WTC11 (cell line): Measurements from ENCODE around the gene SERPINB5. TPM values are rescaled to one million over a fixed set of nuclear protein-coding genes. Genes with fewer than 3 reads are reported as not detected.

Source experiments
- ATAC-seq: fragments of 200-7000 bp; cut with Tn5 transposase; 2 replicates; pipeline ENCODE4 v1.10.0; 2021; ENCODE audit warnings: mild to moderate bottlenecking, moderate library complexity
- CTCF ChIA-PET: fragments of 300-600 bp; sonication (Branson Sonifier 250); formaldehyde crosslinking; loops from one replicate; lab custom pipeline; 2021; ENCODE audit warnings: antibody characterized with exemption; lab: Charles Lee
- POLR2A ChIA-PET: fragments of 350-600 bp; sonication (Branson Sonifier 250); formaldehyde crosslinking; loops from one replicate; lab custom pipeline; 2021; ENCODE audit warnings: antibody characterized with exemption; lab: Charles Lee
- DNase-seq: peaks from one replicate; pipeline ENCODE4 v3.0.0; 2021; ENCODE audit warnings: low spot score
- H3K27ac Mint-ChIP-seq: 2 replicates; pipeline ENCODE4 v1.8.0; 2021; ENCODE audit warnings: mixed read lengths
- H3K27me3 Mint-ChIP-seq: 2 replicates; pipeline ENCODE4 v1.8.0; 2021; ENCODE audit warnings: low read depth, mild to moderate bottlenecking, moderate library complexity, mixed read lengths
- H3K36me3 Mint-ChIP-seq: 2 replicates; pipeline ENCODE4 v1.8.0; 2021; ENCODE audit warnings: mixed read lengths
- H3K4me1 Mint-ChIP-seq: 2 replicates; pipeline ENCODE4 v1.8.0; 2022; ENCODE audit warnings: mixed read lengths
- H3K4me3 Mint-ChIP-seq: 2 replicates; pipeline ENCODE4 v1.8.0; 2021; ENCODE audit warnings: mild to moderate bottlenecking, moderate library complexity, mixed read lengths
- H3K9me3 Mint-ChIP-seq: 2 replicates; pipeline ENCODE4 v1.8.0; 2021; ENCODE audit warnings: mixed read lengths
- ATF2 ChIP-seq: sonication (generic); formaldehyde crosslinking; IDR thresholded peaks from 2 replicates; pipeline ENCODE4 v1.8.1; 2022; ENCODE audit warnings: low read depth, missing genetic modification reagents, borderline replicate concordance
- CDX4 ChIP-seq: fragments of 250-450 bp; sonication (Bioruptor Pico); IDR thresholded peaks from 2 replicates; pipeline ENCODE4 v1.9.0; 2021; ENCODE audit warnings: moderate library complexity, mild to moderate bottlenecking, inconsistent platforms, borderline replicate concordance
- E2F4 ChIP-seq: sonication (generic); formaldehyde crosslinking; IDR thresholded peaks from 2 replicates; pipeline ENCODE4 v1.8.1; 2022; ENCODE audit warnings: low read depth, mild to moderate bottlenecking, moderate library complexity, missing genetic modification reagents, borderline replicate concordance
- E2F5 ChIP-seq: sonication (generic); formaldehyde crosslinking; IDR thresholded peaks from 2 replicates; pipeline ENCODE4 v1.8.1; 2022; ENCODE audit warnings: mild to moderate bottlenecking, moderate library complexity, missing genetic modification reagents
- ELF4 ChIP-seq: sonication (generic); formaldehyde crosslinking; IDR thresholded peaks from 2 replicates; pipeline ENCODE4 v1.8.1; 2022; ENCODE audit warnings: low read depth, mild to moderate bottlenecking, moderate library complexity, missing genetic modification reagents
- IRF2 ChIP-seq: sonication (generic); formaldehyde crosslinking; IDR thresholded peaks from 2 replicates; pipeline ENCODE4 v1.8.0; 2022; ENCODE audit warnings: low read depth, missing genetic modification reagents, borderline replicate concordance
- MLX ChIP-seq: sonication (generic); formaldehyde crosslinking; IDR thresholded peaks from 2 replicates; pipeline ENCODE4 v1.8.1; 2023; ENCODE audit warnings: mild to moderate bottlenecking, missing genetic modification reagents, moderate library complexity
- NFYB ChIP-seq: sonication (generic); formaldehyde crosslinking; conservative IDR thresholded peaks from 2 replicates; pipeline ENCODE4 v1.8.0; 2022; ENCODE audit warnings: low read depth, missing genetic modification reagents
- NR2C2 ChIP-seq: sonication (generic); formaldehyde crosslinking; IDR thresholded peaks from 2 replicates; pipeline ENCODE4 v1.8.0; 2022; ENCODE audit warnings: mild to moderate bottlenecking, missing genetic modification reagents
- SMAD4 ChIP-seq: sonication (generic); formaldehyde crosslinking; IDR thresholded peaks from 2 replicates; pipeline ENCODE4 v1.8.0; 2022; ENCODE audit warnings: mild to moderate bottlenecking, missing genetic modification reagents
- TCF7 ChIP-seq: sonication (generic); formaldehyde crosslinking; IDR thresholded peaks from 2 replicates; pipeline ENCODE4 v1.8.0; 2022; ENCODE audit warnings: mild to moderate bottlenecking, low read depth, missing genetic modification reagents, moderate library complexity
- TEAD1 ChIP-seq: sonication (generic); formaldehyde crosslinking; IDR thresholded peaks from 2 replicates; pipeline ENCODE4 v1.8.0; 2022; ENCODE audit warnings: mild to moderate bottlenecking, missing genetic modification reagents
- TP53 ChIP-seq: sonication (generic); formaldehyde crosslinking; IDR thresholded peaks from 2 replicates; pipeline ENCODE4 v1.8.1; 2023; ENCODE audit warnings: mild to moderate bottlenecking, missing genetic modification reagents
- ZMAT4 ChIP-seq: fragments of 250-450 bp; sonication (Bioruptor Pico); IDR thresholded peaks from 2 replicates; pipeline ENCODE4 v1.9.0; 2021; ENCODE audit warnings: mild to moderate bottlenecking
- ZNF219 ChIP-seq: sonication (generic); formaldehyde crosslinking; IDR thresholded peaks from 2 replicates; pipeline ENCODE4 v1.8.0; 2023; ENCODE audit warnings: missing genetic modification reagents, mild to moderate bottlenecking, borderline replicate concordance
- ZNF263 ChIP-seq: sonication (generic); formaldehyde crosslinking; IDR thresholded peaks from 2 replicates; pipeline ENCODE4 v1.8.1; 2022; ENCODE audit warnings: low read depth, mild to moderate bottlenecking, moderate library complexity, missing genetic modification reagents
- ZNF396 ChIP-seq: fragments of 250-450 bp; sonication (Bioruptor Pico); IDR thresholded peaks from 2 replicates; pipeline ENCODE4 v1.8.0; 2021; ENCODE audit warnings: mild to moderate bottlenecking, moderate library complexity, borderline replicate concordance
- ZNF416 ChIP-seq: fragments of 250-450 bp; sonication (Bioruptor Pico); IDR thresholded peaks from 2 replicates; pipeline ENCODE4 v1.9.0; 2021; ENCODE audit warnings: mild to moderate bottlenecking, inconsistent platforms
- ZNF671 ChIP-seq: fragments of 250-450 bp; sonication (Bioruptor Pico); IDR thresholded peaks from 2 replicates; pipeline ENCODE4 v1.8.0; 2021; ENCODE audit warnings: mild to moderate bottlenecking
- total RNA-seq: library from RNA; stranded (reverse); gene quantifications from 3 replicates; pipeline ENCODE4 v1.2.3, GENCODE V29; 2021

Gene SERPINB5
- total RNA-seq, 1 experiment from 2014 or later = 0.17 TPM

GRCh38 chr18:63528863-63529492 lies 52.2 kb downstream of the SERPINB5 start:
- Mint-ChIP-seq H3K9me3 (no peaks in the 10 kb centered on the region), H3K4me1 (peaks cover under 1% of the 10 kb centered on the region), H3K27me3 (no peaks in the 10 kb centered on the region), H3K4me3 (no peak overlapping the region), H3K27ac (no peak overlapping the region), H3K36me3 (no peaks in the 10 kb centered on the region)
- ATAC-seq (no peak), DNase-seq (no peak)
- ChIA-PET POLR2A (no interaction called here), CTCF (no interaction called here)
- TF ChIP-seq ZNF396 = no peak
- no peak for TF ChIP-seq IRF2 (CRISPR knock-in tag)
- no peak for TF ChIP-seq ZMAT4 (CRISPR knock-in tag)
- no peak for TF ChIP-seq ZNF263
- TF ChIP-seq ELF4 (CRISPR knock-in tag) = no peak
- no peak for TF ChIP-seq NFYB (CRISPR knock-in tag)
- TF ChIP-seq E2F4 (CRISPR knock-in tag) = no peak
- no peak for TF ChIP-seq SMAD4
- no peak for TF ChIP-seq TP53
- no peak for TF ChIP-seq TEAD1
- no peak for TF ChIP-seq ZNF416 (CRISPR knock-in tag)
- no peak for TF ChIP-seq NR2C2 (CRISPR knock-in tag)
- TF ChIP-seq ZNF671 (CRISPR knock-in tag) = no peak
- TF ChIP-seq ZNF219 (CRISPR knock-in tag) = no peak

GRCh38 chr18:63532471-63532870 lies 55.7 kb downstream of the SERPINB5 start:
- TF ChIP-seq CDX4 (CRISPR knock-in tag) = no peak
- TF ChIP-seq MLX (CRISPR knock-in tag) = no peak
- no peak for TF ChIP-seq E2F5 (CRISPR knock-in tag)
- TF ChIP-seq ATF2 = no peak
- TF ChIP-seq TCF7 (CRISPR knock-in tag) = no peak
- TF ChIP-seq, all 79 proteins: peak for 0
- H3K36me3 Mint-ChIP-seq = no peaks in the 10 kb centered on the region; the same call in 1 of the 2 replicates
- peaks cover 5% of the 10 kb centered on the region; the same call in 1 of the 2 replicates for H3K9me3 Mint-ChIP-seq
- H3K27ac Mint-ChIP-seq = no peak overlapping the region
- ChIA-PET CTCF (no interaction called here), POLR2A (no interaction called here)
- no peaks in the 10 kb centered on the region for H3K27me3 Mint-ChIP-seq
- no peaks in the 10 kb centered on the region for H3K4me1 Mint-ChIP-seq
- DNase-seq (no peak), ATAC-seq (no peak)
- no peak overlapping the region for H3K4me3 Mint-ChIP-seq
